ENCODE measurements around the gene AP1M1.

- no peak for TF ChIP-seq CTCF (IDR thresholded peaks at IDR 0.05; ENCODE audit: insufficient read depth, low read length, poor library complexity, severe bottlenecking)
- no peak for TF ChIP-seq EZH2phosphoT487 (conservative IDR thresholded peaks at IDR 0.05; ENCODE audit: low read length)
Observed at GRCh38 chr19:16268676-16269319, 71.1 kb downstream of the AP1M1 start.

All from SU-DHL-6 (cell line).